Tibial nerve (tissue), 3 donors: ENCODE results near the gene MPI.

ENCODE experiments used
- POLR2A ChIP-seq, 2 donors: fragments of 450-650 bp; IDR thresholded peaks; one replicate each; pipeline ENCODE4 v1.6.1; 2017; ENCODE audit warnings: antibody characterized with exemption in 2 of 2, mild to moderate bottlenecking in 2 of 2, moderate library complexity in 2 of 2
- TF ChIP-seq, protein P1 (sequence below), 5 experiments: fragments of 200-600 bp in 3 of 5; fragments of 450-650 bp in 2 of 5; sonication (generic) in 3 of 5; IDR thresholded peaks; one replicate each; pipeline ENCODE4 v1.5.1; 2016 to 2019; ENCODE audit warnings: antibody characterized with exemption in 5 of 5, mild to moderate bottlenecking in 3 of 5, moderate library complexity in 2 of 5

- TF ChIP-seq, protein P1, sequence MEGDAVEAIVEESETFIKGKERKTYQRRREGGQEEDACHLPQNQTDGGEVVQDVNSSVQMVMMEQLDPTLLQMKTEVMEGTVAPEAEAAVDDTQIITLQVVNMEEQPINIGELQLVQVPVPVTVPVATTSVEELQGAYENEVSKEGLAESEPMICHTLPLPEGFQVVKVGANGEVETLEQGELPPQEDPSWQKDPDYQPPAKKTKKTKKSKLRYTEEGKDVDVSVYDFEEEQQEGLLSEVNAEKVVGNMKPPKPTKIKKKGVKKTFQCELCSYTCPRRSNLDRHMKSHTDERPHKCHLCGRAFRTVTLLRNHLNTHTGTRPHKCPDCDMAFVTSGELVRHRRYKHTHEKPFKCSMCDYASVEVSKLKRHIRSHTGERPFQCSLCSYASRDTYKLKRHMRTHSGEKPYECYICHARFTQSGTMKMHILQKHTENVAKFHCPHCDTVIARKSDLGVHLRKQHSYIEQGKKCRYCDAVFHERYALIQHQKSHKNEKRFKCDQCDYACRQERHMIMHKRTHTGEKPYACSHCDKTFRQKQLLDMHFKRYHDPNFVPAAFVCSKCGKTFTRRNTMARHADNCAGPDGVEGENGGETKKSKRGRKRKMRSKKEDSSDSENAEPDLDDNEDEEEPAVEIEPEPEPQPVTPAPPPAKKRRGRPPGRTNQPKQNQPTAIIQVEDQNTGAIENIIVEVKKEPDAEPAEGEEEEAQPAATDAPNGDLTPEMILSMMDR (IDR thresholded peaks at IDR 0.05): no peak
- no peak for TF ChIP-seq POLR2A (IDR thresholded peaks at IDR 0.05)
Observed at GRCh38 chr15:74845581-74845980, 44.3 kb upstream of the MPI start.
